PC-9 (cell line): ENCODE results near the gene MMP11.

Source experiments
- EZH2 ChIP-seq: fragments of 200-600 bp; sonication (generic); IDR thresholded peaks from 2 replicates; pipeline ENCODE4 v1.8.0; 2017; ENCODE audit warnings: antibody characterized with exemption, low read depth
- TF ChIP-seq, protein P1 (sequence below): fragments of 200-600 bp; sonication (generic); conservative IDR thresholded peaks from 2 replicates; pipeline ENCODE4 v1.6.1; 2017; ENCODE audit warnings: mixed run types, antibody characterized with exemption, mild to moderate bottlenecking, moderate library complexity

DNA sequence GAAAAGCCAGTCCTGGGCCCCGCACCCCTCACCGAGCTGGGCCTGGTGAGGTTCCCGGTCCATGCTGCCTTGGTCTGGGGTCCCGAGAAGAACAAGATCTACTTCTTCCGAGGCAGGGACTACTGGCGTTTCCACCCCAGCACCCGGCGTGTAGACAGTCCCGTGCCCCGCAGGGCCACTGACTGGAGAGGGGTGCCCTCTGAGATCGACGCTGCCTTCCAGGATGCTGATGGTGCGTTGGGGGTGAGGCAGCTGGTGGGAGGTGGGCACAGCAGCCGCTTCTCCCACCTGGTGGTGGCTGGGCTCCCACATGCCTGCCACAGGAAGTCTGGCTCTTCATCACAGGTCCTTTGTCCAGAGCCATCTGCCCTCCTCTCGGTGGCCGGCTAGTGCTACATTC, 9.6 kb downstream of the MMP11 start:
- TF ChIP-seq, protein P1, sequence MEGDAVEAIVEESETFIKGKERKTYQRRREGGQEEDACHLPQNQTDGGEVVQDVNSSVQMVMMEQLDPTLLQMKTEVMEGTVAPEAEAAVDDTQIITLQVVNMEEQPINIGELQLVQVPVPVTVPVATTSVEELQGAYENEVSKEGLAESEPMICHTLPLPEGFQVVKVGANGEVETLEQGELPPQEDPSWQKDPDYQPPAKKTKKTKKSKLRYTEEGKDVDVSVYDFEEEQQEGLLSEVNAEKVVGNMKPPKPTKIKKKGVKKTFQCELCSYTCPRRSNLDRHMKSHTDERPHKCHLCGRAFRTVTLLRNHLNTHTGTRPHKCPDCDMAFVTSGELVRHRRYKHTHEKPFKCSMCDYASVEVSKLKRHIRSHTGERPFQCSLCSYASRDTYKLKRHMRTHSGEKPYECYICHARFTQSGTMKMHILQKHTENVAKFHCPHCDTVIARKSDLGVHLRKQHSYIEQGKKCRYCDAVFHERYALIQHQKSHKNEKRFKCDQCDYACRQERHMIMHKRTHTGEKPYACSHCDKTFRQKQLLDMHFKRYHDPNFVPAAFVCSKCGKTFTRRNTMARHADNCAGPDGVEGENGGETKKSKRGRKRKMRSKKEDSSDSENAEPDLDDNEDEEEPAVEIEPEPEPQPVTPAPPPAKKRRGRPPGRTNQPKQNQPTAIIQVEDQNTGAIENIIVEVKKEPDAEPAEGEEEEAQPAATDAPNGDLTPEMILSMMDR, result no peak
- no peak for TF ChIP-seq EZH2
